CD4-positive, alpha-beta T cell (primary cell): ENCODE results near the gene ARSJ. TPM values are rescaled to one million over a fixed set of nuclear protein-coding genes. Genes with fewer than 3 reads are reported as not detected.

Experiments
- ATAC-seq: fragments of 200-7000 bp; cut with Tn5 transposase; one replicate; pipeline ENCODE4 v1.10.0; 2022; ENCODE audit warnings: mild to moderate bottlenecking; ENCODE audit not compliant: poor library complexity
- CTCF ChIA-PET: fragments of 350-600 bp; sonication (Branson Sonifier 250); formaldehyde crosslinking; loops from one replicate; lab custom pipeline; 2021; ENCODE audit warnings: antibody characterized with exemption, inconsistent platforms; lab: Charles Lee
- POLR2A ChIA-PET: fragments of 350-600 bp; sonication (Branson Sonifier 250); formaldehyde crosslinking; loops from one replicate; lab custom pipeline; 2021; ENCODE audit warnings: antibody characterized with exemption, inconsistent platforms; lab: Charles Lee
- DNase-seq, 14 experiments: peaks; one replicate each; pipeline ENCODE4 v3.0.0-alpha.2; 2013 to 2020; ENCODE audit warnings: mixed read lengths in 2 of 14
- H3K27ac ChIP-seq, 2 donors: one replicate each; pipeline versions ENCODE4 v1.5.1 to v1.7.0; 2013; ENCODE audit warnings: low read length in 2 of 2, low read depth in 1 of 2, mild to moderate bottlenecking in 1 of 2
- H3K27me3 ChIP-seq, 2 experiments: 1 replicate in 1 of 2; 2 replicates in 1 of 2; pipeline versions ENCODE4 v1.6.1 to v1.7.0; 2013; ENCODE audit warnings: low read length in 2 of 2, control low read depth in 1 of 2, mild to moderate bottlenecking in 1 of 2, moderate library complexity in 1 of 2; ENCODE audit not compliant: insufficient read depth in 2 of 2, control insufficient read depth in 1 of 2
- H3K36me3 ChIP-seq: one replicate; pipeline ENCODE4 v1.6.1; 2013; ENCODE audit warnings: low read length, control low read depth; ENCODE audit not compliant: insufficient read depth
- H3K4me1 ChIP-seq: one replicate; pipeline ENCODE4 v1.6.1; 2013; ENCODE audit warnings: low read length, control low read depth; ENCODE audit not compliant: insufficient read depth
- H3K4me3 ChIP-seq: one replicate; pipeline ENCODE4 v1.5.1; 2013; ENCODE audit warnings: mild to moderate bottlenecking, low read length, moderate library complexity
- H3K9me3 ChIP-seq, 2 experiments: 1 replicate in 1 of 2; 2 replicates in 1 of 2; pipeline versions ENCODE4 v1.6.1 to v1.7.0; 2013; ENCODE audit warnings: low read length in 2 of 2, mild to moderate bottlenecking in 2 of 2, control low read depth in 1 of 2, moderate library complexity in 1 of 2; ENCODE audit not compliant: control insufficient read depth in 1 of 2, insufficient read depth in 1 of 2
- H3K27ac Mint-ChIP-seq: one replicate; pipeline ENCODE4 v1.8.0; 2020; ENCODE audit warnings: mixed read lengths
- H3K27me3 Mint-ChIP-seq: one replicate; pipeline ENCODE4 v1.8.0; 2021; ENCODE audit warnings: mixed read lengths
- H3K36me3 Mint-ChIP-seq: one replicate; pipeline ENCODE4 v1.8.0; 2021; ENCODE audit warnings: low read depth, mixed read lengths
- H3K4me1 Mint-ChIP-seq: one replicate; pipeline ENCODE4 v1.8.0; 2021; ENCODE audit warnings: low read depth, mixed read lengths
- H3K4me3 Mint-ChIP-seq: one replicate; pipeline ENCODE4 v1.8.0; 2020; ENCODE audit warnings: mild to moderate bottlenecking, mixed read lengths
- H3K9me3 Mint-ChIP-seq: one replicate; pipeline ENCODE4 v1.8.0; 2020; ENCODE audit warnings: mixed read lengths
- intact Hi-C, 2 experiments: fragments of 100-400 bp; cut with DNase I in 1 of 2; cut with micrococcal nuclease in 1 of 2; formaldehyde crosslinking; loops; one replicate each; pipeline versions ENCODE4 v1.15.1 to v1.9.0; 2023 to 2025; cut with DNase I, micrococcal nuclease
- total RNA-seq, 174 experiments: library from RNA in 2 of 174; stranded (reverse) in 2 of 174; gene quantifications; one replicate each; pipeline ENCODE4 v1.2.3 and lab custom pipeline; 2021 to 2026
- TF ChIP-seq, protein P1 (sequence below): fragments of 200-600 bp; IDR thresholded peaks from one replicate; pipeline ENCODE4 v1.8.0; 2022; ENCODE audit warnings: antibody characterized with exemption, mild to moderate bottlenecking

The ARSJ gene
- total RNA-seq, 2 experiments from 2014 or later, result not detected

DNA sequence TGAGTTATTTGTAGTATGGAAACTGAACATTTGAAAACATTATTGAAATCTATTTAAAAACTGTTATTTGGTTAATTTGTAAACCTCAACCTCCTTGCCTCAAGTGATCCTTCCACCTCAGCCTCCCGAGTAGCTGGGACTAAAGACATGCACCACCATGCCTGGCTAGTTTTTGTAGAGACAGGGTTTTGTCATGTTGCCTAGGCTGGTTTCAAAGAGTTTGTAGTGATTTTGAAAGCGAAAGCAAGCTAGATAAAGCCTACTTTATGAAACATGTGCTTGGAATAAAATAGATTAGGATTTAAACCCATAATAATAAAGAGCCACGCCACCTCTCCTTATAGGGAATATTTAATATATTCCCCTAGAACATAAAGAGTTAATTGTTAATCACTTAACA, 23.5 kb downstream of the ARSJ start:
- ATAC-seq, result no peak
- no peaks in the 10 kb centered on the region for H3K9me3 Mint-ChIP-seq
- TF ChIP-seq, protein P1, sequence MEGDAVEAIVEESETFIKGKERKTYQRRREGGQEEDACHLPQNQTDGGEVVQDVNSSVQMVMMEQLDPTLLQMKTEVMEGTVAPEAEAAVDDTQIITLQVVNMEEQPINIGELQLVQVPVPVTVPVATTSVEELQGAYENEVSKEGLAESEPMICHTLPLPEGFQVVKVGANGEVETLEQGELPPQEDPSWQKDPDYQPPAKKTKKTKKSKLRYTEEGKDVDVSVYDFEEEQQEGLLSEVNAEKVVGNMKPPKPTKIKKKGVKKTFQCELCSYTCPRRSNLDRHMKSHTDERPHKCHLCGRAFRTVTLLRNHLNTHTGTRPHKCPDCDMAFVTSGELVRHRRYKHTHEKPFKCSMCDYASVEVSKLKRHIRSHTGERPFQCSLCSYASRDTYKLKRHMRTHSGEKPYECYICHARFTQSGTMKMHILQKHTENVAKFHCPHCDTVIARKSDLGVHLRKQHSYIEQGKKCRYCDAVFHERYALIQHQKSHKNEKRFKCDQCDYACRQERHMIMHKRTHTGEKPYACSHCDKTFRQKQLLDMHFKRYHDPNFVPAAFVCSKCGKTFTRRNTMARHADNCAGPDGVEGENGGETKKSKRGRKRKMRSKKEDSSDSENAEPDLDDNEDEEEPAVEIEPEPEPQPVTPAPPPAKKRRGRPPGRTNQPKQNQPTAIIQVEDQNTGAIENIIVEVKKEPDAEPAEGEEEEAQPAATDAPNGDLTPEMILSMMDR, result no peak
- H3K27me3 Mint-ChIP-seq, result no peaks in the 10 kb centered on the region
- H3K4me1 Mint-ChIP-seq, result peaks cover 7% of the 10 kb centered on the region
- Histone ChIP-seq H3K27ac (no peak overlapping the region), H3K36me3 (no peaks in the 10 kb centered on the region), H3K4me3 (no peak overlapping the region), H3K9me3 (no peaks in the 10 kb centered on the region), H3K4me1 (peaks cover 2% of the 10 kb centered on the region), H3K27me3 (no peaks in the 10 kb centered on the region)
- POLR2A ChIA-PET, result no interaction called here
- H3K27ac Mint-ChIP-seq, result no peak overlapping the region
- intact Hi-C loops, result loop anchor here in 1 of 2 experiments (10.0 kb wide), 1 partner anchor 119 kb away; no protein-coding TSS in a partner anchor
- CTCF ChIA-PET, result no interaction called here
- no peaks in the 10 kb centered on the region for H3K36me3 Mint-ChIP-seq
- DNase-seq, result no peak
- no peak overlapping the region for H3K4me3 Mint-ChIP-seq

DNA sequence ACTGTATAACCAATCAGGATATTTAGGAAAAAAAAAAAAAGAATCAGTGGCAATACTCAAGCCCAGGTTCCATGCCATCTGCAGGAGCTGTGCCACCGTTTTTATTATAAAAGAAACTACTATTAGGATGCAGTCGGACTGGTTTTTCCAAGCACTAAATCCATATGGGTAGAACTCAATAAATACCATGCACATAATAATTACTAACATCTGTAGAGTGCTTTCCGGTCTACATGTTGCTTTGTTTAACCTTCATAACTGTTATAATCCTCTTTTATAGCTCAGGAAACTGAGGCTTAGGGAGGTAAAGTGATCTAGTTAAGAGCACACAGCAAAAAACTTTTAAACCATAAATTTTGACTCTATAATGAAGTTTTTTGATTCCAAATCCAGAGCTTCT, 24.0 kb downstream of the ARSJ start:
- no peaks in the 10 kb centered on the region for H3K9me3 ChIP-seq
- CTCF ChIA-PET, result no interaction called here
- DNase-seq (no peak), ATAC-seq (no peak)
- intact Hi-C loops, result loop anchor here in 1 of 2 experiments (10.0 kb wide), 1 partner anchor 119 kb away; no protein-coding TSS in a partner anchor
- no peak overlapping the region for H3K27ac ChIP-seq
- Mint-ChIP-seq H3K27me3 (no peaks in the 10 kb centered on the region), H3K4me1 (peaks cover 7% of the 10 kb centered on the region), H3K27ac (no peak overlapping the region), H3K36me3 (no peaks in the 10 kb centered on the region), H3K4me3 (no peak overlapping the region), H3K9me3 (no peaks in the 10 kb centered on the region)
- H3K27me3 ChIP-seq, result no peaks in the 10 kb centered on the region
- H3K36me3 ChIP-seq, result no peaks in the 10 kb centered on the region
- no peak overlapping the region for H3K4me3 ChIP-seq
- TF ChIP-seq, protein P1, result no peak
- H3K4me1 ChIP-seq, result peaks cover 2% of the 10 kb centered on the region
- POLR2A ChIA-PET, result no interaction called here

DNA sequence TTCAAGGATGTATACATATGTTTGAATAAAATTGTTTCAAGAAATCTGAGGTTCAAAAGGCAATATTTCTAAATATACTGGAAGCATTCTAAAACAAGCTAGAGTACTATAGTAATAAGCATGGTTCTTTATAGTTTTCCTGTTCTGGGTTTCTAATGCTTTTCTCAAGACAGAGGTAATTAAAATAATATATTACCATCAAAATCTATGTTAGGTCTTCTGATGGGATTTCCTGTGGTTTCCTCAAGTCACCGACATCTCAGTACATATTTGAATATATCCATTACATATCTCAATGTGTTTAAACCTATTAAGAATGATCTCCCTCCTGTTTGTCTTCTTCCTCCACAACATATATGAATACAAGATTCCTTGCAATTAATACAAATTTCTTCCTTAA, 25.6 kb downstream of the ARSJ start:
- Mint-ChIP-seq H3K27me3 (no peaks in the 10 kb centered on the region), H3K27ac (no peak overlapping the region), H3K4me3 (no peak overlapping the region), H3K4me1 (peaks cover 7% of the 10 kb centered on the region), H3K9me3 (no peaks in the 10 kb centered on the region), H3K36me3 (no peaks in the 10 kb centered on the region)
- POLR2A ChIA-PET, result no interaction called here
- Histone ChIP-seq H3K27ac (no peak overlapping the region), H3K4me1 (peaks cover 2% of the 10 kb centered on the region), H3K27me3 (no peaks in the 10 kb centered on the region), H3K9me3 (no peaks in the 10 kb centered on the region), H3K4me3 (no peak overlapping the region), H3K36me3 (no peaks in the 10 kb centered on the region)
- DNase-seq (no peak), ATAC-seq (no peak)
- TF ChIP-seq, protein P1, result no peak
- intact Hi-C loops, result loop anchor here in 1 of 2 experiments (5.0 to 10.0 kb wide), 2 partner anchors 121 to 223 kb away; no protein-coding TSS in a partner anchor
- CTCF ChIA-PET, result no interaction called here
